Spleen (tissue), 7 donors: ENCODE measurements around the gene PPIG.

Source experiments
- POLR2A ChIP-seq, 3 donors: fragments of 450-650 bp; IDR thresholded peaks; one replicate each; pipeline ENCODE4 v1.5.1; 2017; ENCODE audit warnings: antibody characterized with exemption in 3 of 3, mild to moderate bottlenecking in 1 of 3
- TF ChIP-seq, protein P1 (sequence below), 11 experiments: fragments of 200-600 bp in 7 of 11; fragments of 450-650 bp in 4 of 11; sonication (generic) in 4 of 11; IDR thresholded peaks in 8 of 11; conservative IDR thresholded peaks in 3 of 11; 1 replicate in 7 of 11; 2 replicates in 4 of 11; pipeline versions ENCODE4 v1.4.0 to v1.8.0; 2016 to 2021; ENCODE audit warnings: antibody characterized with exemption in 11 of 11, inconsistent platforms in 4 of 11, mild to moderate bottlenecking in 1 of 11
- donor health status: DM: no; HTN: no; CAD: no; lungs with moderate emphysema.
- donor health status: DM: no; HTN: no; CAD: no.
- donor health status: DM: no; HTN: no; CAD: no.

DNA sequence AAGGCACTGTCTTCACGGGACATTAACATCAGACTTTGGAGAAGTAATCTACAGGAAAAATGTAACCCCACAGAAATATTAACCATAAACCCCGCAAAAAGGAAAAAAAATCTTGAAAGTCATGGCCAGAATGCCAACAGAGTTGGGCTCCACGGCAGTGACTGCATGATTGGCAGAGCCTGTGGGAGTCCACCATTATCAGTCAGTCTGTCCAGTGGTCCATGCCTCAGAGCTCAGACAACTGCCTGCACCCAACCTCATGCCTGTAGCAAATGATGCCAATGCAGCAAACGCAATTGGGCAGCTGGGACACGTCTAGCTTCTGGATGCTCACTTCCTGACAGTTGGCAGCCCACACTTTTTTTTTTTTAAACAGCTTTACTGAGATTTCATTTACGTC lies 5.1 kb upstream of the PPIG start:
- TF ChIP-seq, protein P1, sequence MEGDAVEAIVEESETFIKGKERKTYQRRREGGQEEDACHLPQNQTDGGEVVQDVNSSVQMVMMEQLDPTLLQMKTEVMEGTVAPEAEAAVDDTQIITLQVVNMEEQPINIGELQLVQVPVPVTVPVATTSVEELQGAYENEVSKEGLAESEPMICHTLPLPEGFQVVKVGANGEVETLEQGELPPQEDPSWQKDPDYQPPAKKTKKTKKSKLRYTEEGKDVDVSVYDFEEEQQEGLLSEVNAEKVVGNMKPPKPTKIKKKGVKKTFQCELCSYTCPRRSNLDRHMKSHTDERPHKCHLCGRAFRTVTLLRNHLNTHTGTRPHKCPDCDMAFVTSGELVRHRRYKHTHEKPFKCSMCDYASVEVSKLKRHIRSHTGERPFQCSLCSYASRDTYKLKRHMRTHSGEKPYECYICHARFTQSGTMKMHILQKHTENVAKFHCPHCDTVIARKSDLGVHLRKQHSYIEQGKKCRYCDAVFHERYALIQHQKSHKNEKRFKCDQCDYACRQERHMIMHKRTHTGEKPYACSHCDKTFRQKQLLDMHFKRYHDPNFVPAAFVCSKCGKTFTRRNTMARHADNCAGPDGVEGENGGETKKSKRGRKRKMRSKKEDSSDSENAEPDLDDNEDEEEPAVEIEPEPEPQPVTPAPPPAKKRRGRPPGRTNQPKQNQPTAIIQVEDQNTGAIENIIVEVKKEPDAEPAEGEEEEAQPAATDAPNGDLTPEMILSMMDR (IDR thresholded peaks at IDR 0.05 in 8 of 11, conservative IDR thresholded peaks at IDR 0.05 in 3 of 11) = no peak
- TF ChIP-seq POLR2A (IDR thresholded peaks at IDR 0.05) = no peak
